GM12872 (cell line): ENCODE data around the gene OGFRL1.

ENCODE experiments used
- TF ChIP-seq, protein P1 (sequence below): IDR thresholded peaks from 3 replicates; pipeline ENCODE4 v1.5.1; 2011; ENCODE audit warnings: low read depth, mild to moderate bottlenecking, low read length, moderate library complexity; ENCODE audit not compliant: insufficient read depth

The OGFRL1 gene

DNA sequence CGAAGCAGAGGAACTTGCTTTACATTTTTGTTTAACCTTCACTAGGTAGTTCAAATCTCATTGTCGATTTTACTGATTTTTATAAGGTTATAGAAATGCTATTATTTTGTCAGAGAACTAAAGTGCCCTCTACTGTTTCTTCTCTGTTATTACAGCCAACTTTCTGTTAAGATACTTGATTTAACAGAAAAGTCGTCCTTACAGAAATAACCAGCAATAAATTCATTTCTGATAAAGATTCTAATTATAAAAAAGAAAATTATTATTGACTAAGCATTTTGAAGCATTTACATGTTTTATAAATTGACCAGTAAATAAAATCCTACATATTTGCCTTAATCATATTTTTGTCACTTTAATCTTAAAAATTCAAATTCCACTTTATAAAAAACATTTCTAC lies 60.8 kb downstream of the OGFRL1 start:
- TF ChIP-seq, protein P1, sequence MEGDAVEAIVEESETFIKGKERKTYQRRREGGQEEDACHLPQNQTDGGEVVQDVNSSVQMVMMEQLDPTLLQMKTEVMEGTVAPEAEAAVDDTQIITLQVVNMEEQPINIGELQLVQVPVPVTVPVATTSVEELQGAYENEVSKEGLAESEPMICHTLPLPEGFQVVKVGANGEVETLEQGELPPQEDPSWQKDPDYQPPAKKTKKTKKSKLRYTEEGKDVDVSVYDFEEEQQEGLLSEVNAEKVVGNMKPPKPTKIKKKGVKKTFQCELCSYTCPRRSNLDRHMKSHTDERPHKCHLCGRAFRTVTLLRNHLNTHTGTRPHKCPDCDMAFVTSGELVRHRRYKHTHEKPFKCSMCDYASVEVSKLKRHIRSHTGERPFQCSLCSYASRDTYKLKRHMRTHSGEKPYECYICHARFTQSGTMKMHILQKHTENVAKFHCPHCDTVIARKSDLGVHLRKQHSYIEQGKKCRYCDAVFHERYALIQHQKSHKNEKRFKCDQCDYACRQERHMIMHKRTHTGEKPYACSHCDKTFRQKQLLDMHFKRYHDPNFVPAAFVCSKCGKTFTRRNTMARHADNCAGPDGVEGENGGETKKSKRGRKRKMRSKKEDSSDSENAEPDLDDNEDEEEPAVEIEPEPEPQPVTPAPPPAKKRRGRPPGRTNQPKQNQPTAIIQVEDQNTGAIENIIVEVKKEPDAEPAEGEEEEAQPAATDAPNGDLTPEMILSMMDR: peak; percentile 39; the same call in 2 of the 3 replicates

DNA sequence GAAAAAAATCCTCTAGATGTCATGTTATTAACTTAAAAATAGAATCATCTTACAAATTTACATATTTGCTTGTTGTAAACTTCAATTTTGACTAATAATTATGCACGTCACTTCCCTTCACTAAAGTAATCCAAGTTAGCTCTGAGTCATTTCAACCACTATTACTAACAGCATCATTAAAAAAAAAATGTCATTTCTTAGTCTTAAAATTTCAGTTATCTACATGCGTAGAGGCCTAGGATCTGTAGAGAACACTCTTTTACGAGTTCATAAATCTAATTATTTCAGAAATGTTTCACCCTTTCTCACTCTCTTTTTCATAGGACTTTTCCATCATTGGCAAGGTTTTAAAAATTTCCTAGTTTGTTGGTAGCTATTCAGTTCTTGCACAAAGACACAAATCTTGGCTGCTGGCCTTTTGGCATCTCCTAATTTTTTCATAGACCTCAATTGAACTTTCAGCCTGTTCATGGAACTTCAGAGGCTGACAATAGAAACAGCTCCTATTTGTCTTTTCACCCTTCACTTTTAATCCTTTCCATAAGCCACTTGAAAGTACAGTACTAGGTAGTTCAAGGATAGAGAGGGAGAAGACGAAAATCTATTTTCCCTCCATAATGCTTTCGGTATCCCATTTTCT lies 61.5 kb downstream of the OGFRL1 start:
- TF ChIP-seq, protein P1: no peak

DNA sequence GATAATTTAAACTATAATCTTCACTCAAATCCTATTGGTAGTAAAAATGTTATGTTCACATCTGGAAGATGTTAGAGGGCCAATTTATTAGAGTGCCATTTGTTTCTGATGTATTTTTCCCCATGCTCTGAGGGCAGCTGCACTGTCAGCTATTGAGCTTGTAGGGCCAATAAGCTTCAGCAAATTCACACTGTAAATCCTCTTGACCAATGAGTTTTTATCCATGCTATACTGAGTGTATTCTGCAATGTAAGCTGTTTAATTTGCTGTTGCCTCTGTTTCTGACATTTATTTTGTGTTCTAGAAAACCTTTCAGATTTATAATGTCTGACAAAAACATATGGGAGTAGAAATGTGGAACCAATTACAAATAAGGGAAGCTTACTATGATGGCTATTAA lies 62.6 kb downstream of the OGFRL1 start:
- TF ChIP-seq, protein P1: no peak
